Stimulated activated CD4-positive, alpha-beta T cell treated with anti-CD3 and anti-CD28 coated beads, Interleukin-2, amount 100 ng/mL, for 48 hours (primary cell): Measurements from ENCODE around the gene OR5M8.

Experiments
- DNase-seq, 2 donors: peaks; one replicate each; pipeline ENCODE4 v3.0.0-alpha.2; 2020

The OR5M8 gene

GRCh38 chr11:56491270-56491669 is at the start of gene OR5M8:
Gene OR5M8 (minus strand): TSS chr11:56491370. CDS start chr11:56491370, 0 bp downstream.
- DNase-seq, result no peak

- DNase-seq, result no peak
These were observed 42.0 kb upstream of the OR5M8 start for GRCh38 chr11:56533054-56533740.

GRCh38 chr11:56531856-56532255 is 40.7 kb upstream of the OR5M8 start:
- DNase-seq, result no peak

GRCh38 chr11:56522008-56522407 is 30.8 kb upstream of the OR5M8 start:
- no peak for DNase-seq

- no peak for DNase-seq
These were observed 22.1 kb upstream of the OR5M8 start for GRCh38 chr11:56513280-56513679.

- no peak for DNase-seq
These were observed 18.3 kb upstream of the OR5M8 start for GRCh38 chr11:56509439-56509838.

GRCh38 chr11:56497010-56497409 is 5.8 kb upstream of the OR5M8 start:
- DNase-seq, result no peak

- DNase-seq, result no peak
These were observed 3.9 kb upstream of the OR5M8 start for GRCh38 chr11:56495117-56495516.

- no peak for DNase-seq
These were observed 4.4 kb downstream of the OR5M8 start for GRCh38 chr11:56486801-56487200.

- DNase-seq, result no peak
These were observed 16.4 kb downstream of the OR5M8 start for GRCh38 chr11:56474729-56475235.

- DNase-seq, result no peak
These were observed 17.9 kb downstream of the OR5M8 start, which contains the start of gene OR5M3 for GRCh38 chr11:56473252-56473651. Gene OR5M3 (minus strand): TSS chr11:56473352. CDS start chr11:56470497, 2,855 bp downstream.

GRCh38 chr11:56457076-56457475 is 34.1 kb downstream of the OR5M8 start:
- no peak for DNase-seq

- no peak for DNase-seq
These were observed 37.6 kb downstream of the OR5M8 start for GRCh38 chr11:56453521-56453920.
